ENCODE measurements around the gene HS3ST5.
"Not testable (repeated sequence)": the region's sequence is repeated elsewhere in the genome, so short reads cannot be mapped to it uniquely, and the experiment has no call there.

The HS3ST5 gene

DNA sequence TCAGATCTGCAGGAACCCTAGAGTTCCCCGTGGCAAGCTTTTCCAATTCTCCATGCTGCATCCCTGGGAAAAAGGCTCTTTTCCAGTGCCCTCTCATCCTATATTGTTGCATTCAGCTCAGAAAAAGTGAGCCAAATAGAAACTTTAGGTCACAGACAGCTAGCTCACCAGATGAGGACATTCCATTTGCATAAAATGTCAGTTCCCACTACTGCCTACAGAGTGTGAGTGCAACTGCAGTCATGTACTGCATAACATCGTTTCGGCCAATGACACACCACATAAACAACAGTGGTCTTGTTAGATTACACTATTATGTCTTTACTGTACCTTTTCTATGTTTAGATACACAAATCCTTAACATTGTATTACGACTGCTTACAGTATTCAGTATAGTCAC, 8.6 kb downstream of the HS3ST5 start:
- no peak for DNase-seq (ENCODE audit: low read depth)

GRCh38 chr6:114327074-114327473, 15.7 kb downstream of the HS3ST5 start:
- no peak for DNase-seq (ENCODE audit: low read depth)

DNA sequence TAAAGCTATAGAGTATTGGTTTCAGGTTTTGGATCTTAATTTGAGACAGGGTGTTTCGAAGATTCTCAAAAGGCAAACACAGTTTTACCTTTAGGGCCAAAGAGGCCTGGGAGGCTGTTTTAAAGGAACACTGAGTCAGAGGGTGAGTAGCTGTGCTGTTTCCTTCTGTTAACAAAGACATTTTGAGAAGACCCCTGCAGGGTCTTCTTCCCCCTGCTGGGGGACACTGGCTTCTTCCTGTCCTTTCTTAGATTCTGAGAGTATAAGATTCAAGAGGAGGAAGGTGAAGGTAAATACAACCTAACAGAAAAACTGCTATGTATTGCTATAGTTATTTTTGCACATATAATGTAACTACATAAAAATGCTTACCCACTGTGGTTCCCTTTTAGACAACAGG, 19.0 kb downstream of the HS3ST5 start:
- DNase-seq (ENCODE audit: low read depth): no peak

GRCh38 chr6:114319749-114320148, 23.1 kb downstream of the HS3ST5 start:
- DNase-seq (ENCODE audit: low read depth): no peak

GRCh38 chr6:114315831-114316595, 26.8 kb downstream of the HS3ST5 start:
- no peak for DNase-seq (ENCODE audit: low read depth)

GRCh38 chr6:114313816-114314215, 29.0 kb downstream of the HS3ST5 start:
- DNase-seq (ENCODE audit: low read depth): not testable (repeated sequence)

DNA sequence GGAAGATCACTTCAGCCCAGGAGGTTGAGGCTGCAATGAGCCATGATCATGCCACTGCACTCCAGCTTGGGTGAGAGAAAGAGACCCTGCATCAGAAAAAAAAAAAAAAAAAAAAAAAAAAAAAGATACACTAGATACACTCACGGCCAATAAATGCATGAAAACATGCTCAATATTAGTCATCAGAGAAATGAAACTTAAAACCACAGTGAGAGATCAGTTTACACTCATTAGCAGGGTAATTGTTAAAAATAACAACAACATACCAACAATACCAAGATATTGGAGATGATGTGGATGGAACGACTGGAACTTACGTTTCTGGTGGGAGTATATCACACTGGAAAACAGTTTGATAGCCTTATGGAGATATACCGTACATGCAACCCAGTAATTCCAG, 29.9 kb downstream of the HS3ST5 start:
- no peak for DNase-seq (ENCODE audit: low read depth)

GRCh38 chr6:114310053-114310452, 32.8 kb downstream of the HS3ST5 start:
- no peak for DNase-seq (ENCODE audit: low read depth)

- DNase-seq (ENCODE audit: low read depth): no peak
Observed at GRCh38 chr6:114304304-114304887, 38.4 kb downstream of the HS3ST5 start.

DNA sequence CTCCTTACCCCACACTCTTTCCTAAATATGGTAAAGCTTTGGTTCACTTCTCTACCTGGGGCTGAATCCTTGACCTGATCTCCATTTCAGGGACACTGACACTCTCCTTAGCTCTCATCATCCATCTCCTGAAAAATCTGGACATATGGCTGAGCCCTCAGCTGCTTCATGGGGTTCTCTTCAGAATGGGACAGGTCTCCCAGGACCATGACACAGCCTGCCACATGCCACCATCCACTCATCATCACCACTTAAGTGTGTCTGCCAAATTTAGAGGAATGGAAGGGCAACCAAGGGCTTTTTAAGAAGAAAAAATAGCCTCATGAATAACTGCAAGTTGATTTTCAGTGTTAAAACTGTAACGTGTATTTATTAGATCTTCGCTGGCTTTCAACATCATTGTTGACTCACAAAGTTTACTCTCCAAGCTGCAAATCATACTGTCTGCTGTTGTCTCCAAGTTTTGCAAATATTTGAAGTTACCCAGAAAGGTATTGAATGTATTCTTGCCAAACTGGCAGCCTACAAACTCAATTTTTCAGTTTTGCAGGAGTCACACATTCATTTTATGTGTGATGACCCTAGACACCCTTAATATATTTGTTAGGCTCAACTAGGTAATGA, 41.1 kb downstream of the HS3ST5 start:
- no peak for DNase-seq (ENCODE audit: low read depth)

DNA sequence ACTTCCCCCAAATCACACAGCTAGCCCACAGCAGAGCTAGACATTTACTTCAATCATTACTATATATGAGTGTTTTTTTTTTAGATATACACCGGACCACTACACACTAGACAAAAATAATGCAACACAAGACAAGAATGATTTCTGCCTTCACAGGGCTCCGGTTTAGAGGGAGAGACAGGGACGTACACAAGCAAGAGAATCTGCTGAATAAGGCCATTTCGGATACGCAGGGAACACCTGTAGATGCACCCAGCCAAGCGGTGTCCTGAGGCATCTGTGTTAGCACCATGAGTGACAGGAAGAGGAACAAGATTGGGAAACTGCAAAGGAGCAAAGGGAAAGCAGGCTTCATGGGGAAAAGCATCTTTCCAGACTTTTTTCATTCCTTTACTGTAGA, 45.7 kb downstream of the HS3ST5 start:
- DNase-seq (ENCODE audit: low read depth): no peak

DNA sequence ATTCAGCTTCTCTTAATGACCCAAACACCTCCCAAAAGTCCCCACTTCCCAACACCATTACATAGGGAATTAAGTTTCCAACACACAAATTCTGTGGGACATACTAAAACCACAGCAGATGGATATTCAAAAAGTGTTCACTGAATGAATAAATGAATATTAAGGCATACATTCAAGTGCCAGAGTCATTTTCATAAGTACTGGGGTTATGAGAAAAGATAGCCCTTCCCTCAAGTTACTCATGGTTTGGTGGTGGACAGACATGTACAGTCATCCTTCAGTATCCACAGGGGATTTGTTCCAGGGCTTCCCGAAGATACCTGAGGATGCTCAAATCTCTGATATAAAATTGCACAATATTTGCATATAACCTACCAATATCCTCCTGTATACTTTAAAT, 50.4 kb downstream of the HS3ST5 start:
- DNase-seq (ENCODE audit: low read depth): no peak

DNA sequence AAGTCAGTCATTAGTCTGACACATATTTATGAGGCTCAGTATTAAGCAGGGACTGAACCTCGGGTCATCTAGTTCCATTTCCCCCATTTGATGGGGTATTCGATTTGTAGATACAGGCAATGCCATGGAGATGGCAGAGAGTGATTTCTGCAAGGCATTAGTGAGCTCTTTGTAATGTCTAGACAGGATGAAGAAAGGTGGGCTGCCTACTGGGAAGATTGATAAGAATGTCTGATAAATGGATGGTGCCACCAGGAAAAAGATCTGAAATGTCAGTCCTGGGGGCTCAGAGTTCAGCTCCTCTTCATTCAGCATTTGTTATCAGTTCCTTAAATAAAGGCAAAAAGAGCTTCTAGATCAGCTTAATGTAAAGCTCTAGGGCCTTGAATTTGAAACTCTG, 51.4 kb downstream of the HS3ST5 start:
- no peak for DNase-seq (ENCODE audit: low read depth)

DNA sequence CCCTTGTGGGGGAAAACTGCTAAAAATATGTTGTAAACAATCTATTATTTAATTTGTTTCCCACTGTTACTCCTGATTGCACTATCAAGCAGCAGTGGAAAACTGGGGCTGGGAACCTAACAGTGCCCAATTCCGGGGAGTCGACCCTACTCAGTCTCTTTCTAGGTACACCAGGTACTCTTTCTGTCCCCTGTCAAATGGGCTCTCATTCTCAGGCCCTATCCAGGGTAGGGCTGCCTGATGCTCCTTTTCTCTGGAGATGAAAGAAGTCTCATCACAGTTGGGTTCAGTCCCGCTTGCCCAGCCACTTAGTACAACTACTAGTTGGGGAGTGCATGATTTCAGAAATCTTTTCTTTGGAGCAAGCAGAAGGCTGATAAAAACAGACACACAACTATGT, 52.0 kb downstream of the HS3ST5 start:
- DNase-seq (ENCODE audit: low read depth): no peak

DNA sequence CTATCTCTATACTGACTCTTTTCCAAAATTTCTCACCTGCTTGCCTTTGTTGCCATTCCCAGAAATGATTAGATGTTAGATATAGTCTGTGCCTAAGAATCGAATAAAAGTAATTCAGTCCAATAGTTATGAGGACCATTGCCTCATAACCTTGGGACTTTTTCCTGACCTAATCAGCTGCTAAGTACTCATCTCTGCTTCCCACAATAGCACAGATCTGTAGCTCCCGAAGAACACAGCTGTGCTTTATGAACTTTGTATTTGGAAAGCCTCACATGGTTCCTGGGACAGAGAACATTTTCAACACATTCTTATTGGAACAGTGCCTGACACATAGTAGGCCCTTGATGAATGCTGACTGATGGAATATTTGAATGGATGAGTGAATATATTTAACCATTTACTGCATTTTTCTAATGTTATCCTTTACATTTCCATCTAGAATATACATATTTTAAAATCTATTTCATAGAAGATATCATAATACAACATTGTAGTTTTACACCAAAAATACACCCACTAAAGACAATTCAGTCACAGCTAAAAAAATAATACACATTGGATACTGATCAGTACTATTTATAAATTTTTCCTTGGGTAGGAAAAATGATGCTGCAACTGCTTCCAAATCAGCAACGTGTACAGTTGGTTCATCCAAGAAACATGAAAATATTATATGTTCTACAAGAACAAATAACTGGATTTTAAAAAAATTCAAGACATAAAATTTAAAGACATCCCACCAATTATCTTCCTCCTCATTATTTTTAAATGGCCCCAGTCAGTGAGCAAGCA, 53.9 kb downstream of the HS3ST5 start:
- no peak for DNase-seq (ENCODE audit: low read depth)

GRCh38 chr6:114287461-114287860, 55.4 kb downstream of the HS3ST5 start:
- no peak for DNase-seq (ENCODE audit: low read depth)

DNA sequence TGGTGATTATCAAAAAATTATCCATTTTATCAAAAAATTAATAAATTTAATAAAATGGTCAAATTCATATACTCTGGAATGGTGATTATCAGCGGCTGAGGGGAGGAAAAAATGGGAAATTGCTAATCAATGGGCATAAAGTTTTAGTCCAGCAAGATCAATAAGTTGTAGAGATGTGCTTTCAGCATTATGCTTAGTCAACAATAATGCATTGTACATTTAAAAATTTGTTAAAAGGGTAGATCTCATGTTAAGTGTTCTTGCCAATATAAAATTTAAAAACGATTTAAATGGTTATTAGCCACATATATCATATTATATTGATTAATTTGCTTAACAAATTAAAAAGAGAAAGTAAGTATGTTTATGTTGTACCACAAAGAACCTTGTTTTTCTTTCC, 56.6 kb downstream of the HS3ST5 start:
- DNase-seq (ENCODE audit: low read depth): no peak

- DNase-seq (ENCODE audit: low read depth): no peak
Observed at GRCh38 chr6:114284281-114284680, 58.5 kb downstream of the HS3ST5 start.

- no peak for DNase-seq (ENCODE audit: low read depth)
Observed at GRCh38 chr6:114282292-114282691, 60.5 kb downstream of the HS3ST5 start.

- no peak for DNase-seq (ENCODE audit: low read depth)
Observed at GRCh38 chr6:114281496-114281895, 61.3 kb downstream of the HS3ST5 start.

DNA sequence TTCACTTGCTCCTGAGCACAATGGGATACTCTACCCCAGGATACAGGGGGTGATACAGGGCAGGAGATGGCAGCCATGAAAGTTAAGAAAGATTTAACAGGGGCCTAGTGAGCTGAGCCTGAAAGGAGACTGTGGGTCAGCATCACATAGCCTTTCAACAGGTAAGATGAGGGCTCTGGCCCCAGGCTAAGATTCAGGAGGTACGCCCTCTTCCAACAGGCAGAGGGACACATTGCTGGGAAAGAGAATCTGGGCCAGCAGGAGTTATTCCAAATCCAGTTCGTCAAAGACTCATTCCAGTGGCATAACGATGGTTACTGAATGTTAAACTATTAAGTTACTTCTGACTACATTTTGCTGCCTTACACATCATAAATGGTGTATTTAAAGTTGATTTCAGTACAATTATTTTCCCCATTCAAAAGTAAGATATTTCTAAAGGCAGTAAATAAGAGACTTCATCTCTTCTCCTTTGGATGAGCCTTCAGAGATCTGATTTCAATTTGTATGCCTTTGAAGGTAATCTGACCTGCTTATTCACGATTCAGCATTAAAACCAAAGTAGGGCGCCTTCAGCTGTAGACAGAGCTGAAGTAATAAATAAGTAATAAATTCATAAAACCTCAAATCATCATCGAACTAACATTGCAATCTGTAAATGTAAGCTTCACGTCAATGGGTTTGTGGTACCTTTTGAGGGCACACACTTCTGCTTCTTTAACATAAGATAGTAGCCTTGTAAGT, 62.4 kb downstream of the HS3ST5 start:
- DNase-seq (ENCODE audit: low read depth): no peak

- no peak for DNase-seq (ENCODE audit: low read depth)
Observed at GRCh38 chr6:114277220-114277619, 65.6 kb downstream of the HS3ST5 start.

Measured in stimulated activated CD8-positive, alpha-beta memory T cell treated with anti-CD3 and anti-CD28 coated beads, Interleukin-7, amount 100 ng/mL, for 24 hours (primary cell).